ENCODE data around the gene S100A5.
"Not testable (repeated sequence)": the region's sequence is repeated elsewhere in the genome, so short reads cannot be mapped to it uniquely, and the experiment has no call there.

S100A5 gene

DNA sequence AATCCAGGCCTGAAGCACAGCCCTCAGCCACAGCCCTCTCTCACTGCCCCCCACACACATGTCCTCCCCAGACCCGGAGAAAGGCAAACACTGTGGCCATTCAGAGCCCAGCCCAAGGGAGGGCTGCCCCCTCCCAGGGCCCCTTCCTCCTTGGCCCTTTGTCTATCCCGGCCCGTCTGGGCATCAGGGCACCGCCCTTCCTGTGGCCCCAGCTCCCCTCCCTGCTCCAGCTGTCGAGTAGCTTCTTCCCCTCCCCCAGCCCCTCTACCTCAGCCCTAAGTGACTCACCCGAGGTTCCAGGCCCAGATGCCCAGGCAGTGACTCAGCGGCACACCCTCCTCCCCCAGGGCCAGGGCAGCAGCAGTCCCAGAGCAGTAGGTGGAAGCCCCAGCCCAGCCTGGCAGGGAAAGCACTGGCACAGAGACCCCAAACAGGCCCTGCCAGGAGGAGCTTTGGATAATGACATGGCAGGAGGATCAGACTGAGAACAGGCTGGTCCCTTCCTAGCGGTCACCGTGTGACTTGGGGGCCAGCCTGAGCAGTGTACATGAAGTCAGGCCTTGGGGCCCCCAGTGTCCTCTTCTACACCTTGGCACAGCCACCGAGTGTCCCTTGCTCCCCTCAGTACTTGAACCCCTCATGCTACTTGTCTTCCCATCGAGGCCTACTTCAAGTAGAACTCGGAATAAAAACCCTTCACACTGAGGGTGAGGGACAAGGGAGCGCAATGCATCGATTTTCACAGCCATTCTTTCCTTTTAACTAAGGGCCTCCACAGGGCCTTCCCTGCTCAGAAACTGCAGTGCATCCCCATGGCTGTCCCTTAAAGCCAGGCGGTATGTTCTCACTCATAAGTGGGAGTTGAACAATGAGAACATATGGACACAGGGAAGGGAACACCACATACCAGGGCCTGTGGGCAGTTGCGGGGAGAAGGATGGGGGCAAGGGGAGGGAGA is 26.0 kb upstream of the S100A5 start:
- peak; percentile 81 to 83 for DNase-seq (ENCODE audit: low read depth in 2 of 2)

- DNase-seq (ENCODE audit: low read depth in 2 of 2): peak in 1 of 2 donors; percentile 39
Measured at GRCh38 chr1:153565529-153566374, 25.0 kb upstream of the S100A5 start, which contains the start of gene S100A2. Gene S100A2, minus strand, starts transcription at chr1:153565844. Its CDS starts 1,967 bp downstream, at chr1:153563877.

GRCh38 chr1:153563991-153564390 is 23.3 kb upstream of the S100A5 start:
- no peak for DNase-seq (ENCODE audit: low read depth in 2 of 2)

- no peak for DNase-seq (ENCODE audit: low read depth in 2 of 2)
Measured at GRCh38 chr1:153563483-153563901, 22.8 kb upstream of the S100A5 start.

GRCh38 chr1:153562021-153562420 is 21.3 kb upstream of the S100A5 start:
- not testable (repeated sequence) for DNase-seq (ENCODE audit: low read depth in 2 of 2)

GRCh38 chr1:153561466-153561985 is 20.8 kb upstream of the S100A5 start:
- no peak for DNase-seq (ENCODE audit: low read depth in 2 of 2)

GRCh38 chr1:153560771-153561465 is 20.2 kb upstream of the S100A5 start:
- DNase-seq (ENCODE audit: low read depth in 2 of 2): no peak

DNA sequence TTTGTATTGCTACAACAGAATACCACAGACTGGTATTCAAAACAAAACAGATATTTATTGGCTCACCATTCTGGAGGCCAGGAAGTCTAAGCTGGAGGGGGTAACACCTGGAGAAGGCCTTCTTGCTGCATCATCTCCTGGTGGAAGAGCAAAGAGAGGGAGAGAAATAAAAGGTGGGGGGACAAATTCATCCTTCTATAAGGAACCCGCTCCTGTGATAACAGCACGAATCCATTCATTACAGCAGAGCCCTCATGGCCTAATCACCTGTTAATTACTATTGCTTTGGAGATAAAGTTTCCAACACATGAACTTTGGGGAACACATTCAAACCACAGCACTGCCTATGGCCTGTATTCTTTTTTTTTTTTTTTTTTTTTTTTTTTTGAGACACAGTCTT is 19.5 kb upstream of the S100A5 start:
- DNase-seq (ENCODE audit: low read depth in 2 of 2): no peak

- no peak for DNase-seq (ENCODE audit: low read depth in 2 of 2)
Measured at GRCh38 chr1:153557877-153558276, 17.1 kb upstream of the S100A5 start.

GRCh38 chr1:153556348-153556747 is 15.6 kb upstream of the S100A5 start:
- no peak for DNase-seq (ENCODE audit: low read depth in 2 of 2)

DNA sequence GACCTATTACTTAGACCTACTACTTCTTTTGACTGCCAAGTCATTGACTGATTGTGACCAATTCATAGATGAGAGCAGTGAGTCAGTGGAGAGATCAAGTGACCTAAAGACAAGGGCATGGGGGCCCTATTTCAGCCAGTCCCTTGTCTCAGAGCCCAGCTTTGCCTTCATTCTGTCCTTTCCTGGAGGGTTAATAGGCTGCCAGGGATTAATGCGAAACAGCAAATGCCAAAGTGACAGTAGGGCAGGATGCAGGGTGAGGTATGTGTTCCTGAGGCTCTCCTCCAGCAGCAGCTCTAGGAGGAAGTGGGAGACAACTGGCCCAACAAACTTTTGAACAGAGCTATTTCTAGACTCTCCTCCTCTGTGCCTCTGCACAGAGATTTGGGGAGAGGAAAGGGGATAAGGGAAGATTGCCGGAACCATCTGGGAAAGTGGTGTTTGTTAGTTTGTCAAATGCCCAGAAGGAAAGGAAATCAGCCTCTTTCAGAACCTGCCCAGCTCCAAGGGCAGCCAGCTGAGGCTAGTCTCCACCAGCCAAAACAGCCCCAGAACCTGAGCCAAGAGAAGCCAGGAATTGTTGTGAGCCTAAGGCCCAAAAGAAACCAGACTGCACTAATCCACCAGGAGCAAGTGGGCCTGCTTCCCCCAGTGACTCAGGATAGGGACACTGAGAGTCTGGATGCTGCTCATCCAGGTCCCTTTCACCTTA is 13.3 kb upstream of the S100A5 start:
- DNase-seq (ENCODE audit: low read depth in 2 of 2): no peak

GRCh38 chr1:153553096-153553495 is 12.4 kb upstream of the S100A5 start:
- DNase-seq (ENCODE audit: low read depth in 2 of 2): no peak

DNA sequence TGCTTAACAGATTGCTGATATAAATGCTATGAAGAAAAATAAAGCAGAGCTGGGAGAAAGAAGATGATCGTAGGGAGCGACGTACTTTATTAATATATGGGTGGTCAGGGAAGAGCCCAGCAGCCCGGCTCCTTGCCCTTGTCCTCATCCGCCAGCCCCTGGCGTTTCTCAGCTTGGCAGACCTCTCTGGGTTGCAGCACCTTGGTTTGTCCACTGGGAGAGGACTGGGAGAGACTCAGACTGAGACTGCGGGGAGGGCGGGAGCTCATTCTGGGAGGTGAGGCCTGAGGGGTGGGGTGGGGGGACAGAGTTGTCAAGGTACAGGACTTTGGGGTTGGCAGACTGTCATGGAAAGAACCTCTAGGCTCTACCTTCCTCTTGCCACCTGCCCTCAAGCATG is 11.6 kb upstream of the S100A5 start:
- DNase-seq (ENCODE audit: low read depth in 2 of 2): no peak

GRCh38 chr1:153550827-153551500 is 10.2 kb upstream of the S100A5 start:
- DNase-seq (ENCODE audit: low read depth in 2 of 2): no peak

- no peak for DNase-seq (ENCODE audit: low read depth in 2 of 2)
Measured at GRCh38 chr1:153550398-153550758, 9.6 kb upstream of the S100A5 start.

DNA sequence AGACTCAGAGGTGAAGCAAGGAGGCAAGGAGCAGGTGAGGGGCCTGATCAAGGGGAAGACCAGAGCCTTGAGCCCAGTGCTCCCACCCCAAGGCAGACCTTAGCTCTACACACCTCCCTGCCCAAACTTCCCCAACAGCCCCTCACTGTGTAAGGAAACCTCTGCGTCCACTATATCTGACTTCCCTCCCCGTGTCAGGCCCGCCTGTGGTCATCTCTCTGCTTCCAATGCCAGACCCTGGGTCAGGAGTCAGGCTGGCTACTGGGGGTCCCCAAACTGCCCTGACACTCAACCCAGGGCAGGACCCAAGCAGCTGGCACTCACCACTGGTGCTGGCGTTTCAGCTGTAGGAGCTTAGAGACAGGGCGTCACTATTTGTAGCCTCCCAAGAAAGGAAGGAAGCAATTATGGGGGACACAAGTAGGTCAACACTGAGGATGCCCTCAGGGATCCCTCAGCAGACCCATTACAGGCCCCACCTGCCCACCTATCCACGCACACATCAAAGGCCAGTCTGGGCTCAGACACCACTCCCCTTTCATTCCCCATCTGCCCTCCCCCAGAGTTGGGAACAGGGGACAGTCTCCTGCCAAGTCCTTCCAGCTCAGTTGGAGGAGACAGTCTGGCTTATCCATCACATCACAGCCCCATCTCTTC is 9.1 kb upstream of the S100A5 start:
- DNase-seq (ENCODE audit: low read depth in 2 of 2): no peak

GRCh38 chr1:153548722-153549688 is 8.3 kb upstream of the S100A5 start, which contains the start of gene S100A3:
Gene S100A3, minus strand, starts transcription at chr1:153549258. Its CDS starts 773 bp downstream, at chr1:153548485.
- no peak for DNase-seq (ENCODE audit: low read depth in 2 of 2)
